WERI-Rb-1 (cell line): ENCODE results near the gene RIC8A.
"Not testable (repeated sequence)": the region's sequence is repeated elsewhere in the genome, so short reads cannot be mapped to it uniquely, and the experiment has no call there.

Experiments
- DNase-seq: peaks from one replicate; pipeline ENCODE4 v3.0.0-alpha.2; 2020
- H3K27ac ChIP-seq: fragments of 250-450 bp; sonication (Bioruptor Pico); 2 replicates; pipeline ENCODE4 v1.5.1; 2020; ENCODE audit warnings: mild to moderate bottlenecking, moderate library complexity
- H3K27me3 ChIP-seq: fragments of 250-450 bp; sonication (Bioruptor Pico); 2 replicates; pipeline ENCODE4 v1.5.1; 2021; ENCODE audit warnings: mild to moderate bottlenecking, low read depth, moderate library complexity; ENCODE audit not compliant: insufficient read depth, severe bottlenecking
- H3K36me3 ChIP-seq: fragments of 250-450 bp; sonication (Bioruptor Pico); 2 replicates; pipeline ENCODE4 v1.5.1; 2020; ENCODE audit warnings: mild to moderate bottlenecking, moderate library complexity
- H3K4me3 ChIP-seq: 2 replicates; pipeline ENCODE4 v1.5.1; 2011; ENCODE audit warnings: low read depth, mild to moderate bottlenecking, control low read depth, low read length
- H3K9me3 ChIP-seq: fragments of 250-450 bp; sonication (Bioruptor Pico); 2 replicates; pipeline ENCODE4 v1.5.1; 2021; ENCODE audit warnings: mild to moderate bottlenecking, moderate library complexity; ENCODE audit not compliant: severe bottlenecking
- TF ChIP-seq, protein P1 (sequence below): IDR thresholded peaks from 2 replicates; pipeline ENCODE4 v1.5.1; 2011; ENCODE audit warnings: low read depth, mild to moderate bottlenecking, control low read depth, inconsistent platforms, low read length

The RIC8A gene

GRCh38 chr11:207208-207862 is at the start of gene RIC8A, which contains the start of gene BET1L:
RIC8A (plus strand) TSS chr11:207708; CDS start chr11:208855, 1,147 bp downstream.
BET1L (minus strand) TSS chr11:207399; CDS start chr11:207321, 78 bp downstream.
- H3K9me3 ChIP-seq, result no peaks in the 10 kb centered on the region
- DNase-seq, result peak; percentile 98
- peak within 1 kb of the TSS; percentile 78 for H3K4me3 ChIP-seq
- peak within 1 kb of the TSS; percentile 92 for H3K27ac ChIP-seq
- peaks cover 45% of the 10 kb centered on the region for H3K36me3 ChIP-seq
- no peaks in the 10 kb centered on the region for H3K27me3 ChIP-seq
- TF ChIP-seq, protein P1, sequence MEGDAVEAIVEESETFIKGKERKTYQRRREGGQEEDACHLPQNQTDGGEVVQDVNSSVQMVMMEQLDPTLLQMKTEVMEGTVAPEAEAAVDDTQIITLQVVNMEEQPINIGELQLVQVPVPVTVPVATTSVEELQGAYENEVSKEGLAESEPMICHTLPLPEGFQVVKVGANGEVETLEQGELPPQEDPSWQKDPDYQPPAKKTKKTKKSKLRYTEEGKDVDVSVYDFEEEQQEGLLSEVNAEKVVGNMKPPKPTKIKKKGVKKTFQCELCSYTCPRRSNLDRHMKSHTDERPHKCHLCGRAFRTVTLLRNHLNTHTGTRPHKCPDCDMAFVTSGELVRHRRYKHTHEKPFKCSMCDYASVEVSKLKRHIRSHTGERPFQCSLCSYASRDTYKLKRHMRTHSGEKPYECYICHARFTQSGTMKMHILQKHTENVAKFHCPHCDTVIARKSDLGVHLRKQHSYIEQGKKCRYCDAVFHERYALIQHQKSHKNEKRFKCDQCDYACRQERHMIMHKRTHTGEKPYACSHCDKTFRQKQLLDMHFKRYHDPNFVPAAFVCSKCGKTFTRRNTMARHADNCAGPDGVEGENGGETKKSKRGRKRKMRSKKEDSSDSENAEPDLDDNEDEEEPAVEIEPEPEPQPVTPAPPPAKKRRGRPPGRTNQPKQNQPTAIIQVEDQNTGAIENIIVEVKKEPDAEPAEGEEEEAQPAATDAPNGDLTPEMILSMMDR, result no peak

DNA sequence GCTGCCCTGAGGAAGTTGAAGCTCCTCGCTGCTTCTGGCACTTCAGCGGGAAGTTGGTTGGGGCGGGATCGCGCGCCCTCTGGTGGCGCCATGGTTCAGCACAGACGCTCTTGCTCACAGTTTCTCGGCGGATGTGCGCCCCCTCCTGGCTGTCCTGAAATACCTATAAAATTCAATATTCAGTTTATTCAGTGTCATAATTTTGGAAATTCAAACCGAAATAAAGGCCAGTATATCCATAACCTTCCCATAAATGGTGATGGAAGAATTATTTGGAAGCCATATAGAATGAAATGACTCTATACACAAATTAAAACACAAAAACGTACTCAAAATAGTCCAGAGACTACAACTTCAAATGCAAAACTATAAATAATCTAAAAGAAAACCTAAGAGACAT is 27.3 kb upstream of the RIC8A start:
- not testable (repeated sequence) for H3K9me3 ChIP-seq, H3K27ac ChIP-seq, H3K36me3 ChIP-seq, H3K4me3 ChIP-seq, H3K27me3 ChIP-seq, DNase-seq

DNA sequence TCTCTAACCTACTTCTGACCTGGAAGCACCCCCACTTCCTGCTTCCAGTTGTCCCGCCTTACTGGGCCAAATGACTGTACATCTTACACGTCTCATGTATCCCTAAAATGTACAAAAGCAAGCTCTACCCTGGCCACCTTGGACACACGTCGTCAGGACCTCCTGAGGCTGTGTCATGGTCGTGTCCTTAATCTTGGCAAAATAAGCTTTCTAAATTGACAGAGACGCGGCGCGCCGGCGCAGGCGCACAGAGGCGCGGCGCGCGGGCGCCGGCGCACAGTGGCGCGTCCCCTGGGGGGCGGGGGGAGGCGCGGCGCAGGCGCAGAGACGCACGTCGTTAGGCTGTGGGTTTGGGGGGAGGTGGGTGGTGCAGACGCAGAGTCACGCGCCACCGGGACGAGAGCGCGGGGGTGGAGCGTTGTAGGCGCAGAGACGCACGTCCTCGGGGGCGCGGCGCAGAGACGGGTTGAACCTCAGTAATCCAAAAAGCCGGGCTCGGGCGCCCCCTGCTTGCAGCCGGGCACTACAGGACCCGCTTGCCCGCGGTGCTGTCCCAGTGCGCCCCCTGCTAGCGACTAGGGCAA is 18.2 kb upstream of the RIC8A start:
- H3K36me3 ChIP-seq, H3K27me3 ChIP-seq, H3K4me3 ChIP-seq, H3K9me3 ChIP-seq, DNase-seq, H3K27ac ChIP-seq: not testable (repeated sequence)

DNA sequence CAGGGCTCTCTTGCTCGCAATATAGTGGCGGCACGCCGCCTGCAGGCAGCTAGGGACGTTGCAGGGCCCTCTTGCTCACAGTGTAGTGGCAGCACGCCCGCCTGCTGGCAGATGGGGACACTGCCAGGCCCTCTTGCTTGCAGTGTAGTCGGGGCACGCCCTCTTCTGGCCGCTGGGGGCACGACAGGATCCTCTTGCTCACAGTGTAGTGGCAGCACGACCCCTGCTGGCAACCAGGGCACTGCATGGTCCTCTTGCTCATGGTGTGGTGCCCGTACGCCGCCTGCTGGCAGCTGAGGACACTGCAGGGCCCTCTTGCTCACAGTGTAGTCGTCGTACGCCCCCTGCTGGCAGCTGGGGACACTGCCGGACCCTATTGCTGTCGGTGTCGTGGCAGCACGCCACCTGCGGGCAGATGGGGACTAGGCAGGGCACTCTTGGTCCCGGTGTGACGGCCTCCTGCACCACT is 17.6 kb upstream of the RIC8A start:
- H3K27me3 ChIP-seq, H3K27ac ChIP-seq, H3K36me3 ChIP-seq, H3K9me3 ChIP-seq, H3K4me3 ChIP-seq, DNase-seq: not testable (repeated sequence)

DNA sequence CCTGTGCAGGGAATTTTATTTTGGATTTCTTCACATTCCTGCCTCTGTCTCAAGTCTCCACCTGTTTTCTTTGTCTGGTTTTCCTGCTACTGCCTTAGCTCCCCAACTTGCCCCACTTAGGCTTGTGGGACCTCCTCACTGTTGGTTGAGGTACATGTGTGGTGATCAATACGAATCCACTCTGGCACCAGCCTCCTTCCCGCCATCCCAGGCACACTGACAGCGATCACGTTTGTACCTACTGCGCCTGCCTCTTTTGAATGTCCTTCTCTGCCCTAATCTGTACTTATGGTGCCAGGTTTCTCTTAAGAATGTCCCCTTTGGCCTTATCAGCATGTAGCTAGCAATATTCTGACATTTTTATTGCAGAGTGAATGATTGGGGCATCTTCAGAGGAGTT is 17.0 kb upstream of the RIC8A start:
- not testable (repeated sequence) for H3K4me3 ChIP-seq, H3K27ac ChIP-seq, DNase-seq, H3K9me3 ChIP-seq, H3K27me3 ChIP-seq, H3K36me3 ChIP-seq

DNA sequence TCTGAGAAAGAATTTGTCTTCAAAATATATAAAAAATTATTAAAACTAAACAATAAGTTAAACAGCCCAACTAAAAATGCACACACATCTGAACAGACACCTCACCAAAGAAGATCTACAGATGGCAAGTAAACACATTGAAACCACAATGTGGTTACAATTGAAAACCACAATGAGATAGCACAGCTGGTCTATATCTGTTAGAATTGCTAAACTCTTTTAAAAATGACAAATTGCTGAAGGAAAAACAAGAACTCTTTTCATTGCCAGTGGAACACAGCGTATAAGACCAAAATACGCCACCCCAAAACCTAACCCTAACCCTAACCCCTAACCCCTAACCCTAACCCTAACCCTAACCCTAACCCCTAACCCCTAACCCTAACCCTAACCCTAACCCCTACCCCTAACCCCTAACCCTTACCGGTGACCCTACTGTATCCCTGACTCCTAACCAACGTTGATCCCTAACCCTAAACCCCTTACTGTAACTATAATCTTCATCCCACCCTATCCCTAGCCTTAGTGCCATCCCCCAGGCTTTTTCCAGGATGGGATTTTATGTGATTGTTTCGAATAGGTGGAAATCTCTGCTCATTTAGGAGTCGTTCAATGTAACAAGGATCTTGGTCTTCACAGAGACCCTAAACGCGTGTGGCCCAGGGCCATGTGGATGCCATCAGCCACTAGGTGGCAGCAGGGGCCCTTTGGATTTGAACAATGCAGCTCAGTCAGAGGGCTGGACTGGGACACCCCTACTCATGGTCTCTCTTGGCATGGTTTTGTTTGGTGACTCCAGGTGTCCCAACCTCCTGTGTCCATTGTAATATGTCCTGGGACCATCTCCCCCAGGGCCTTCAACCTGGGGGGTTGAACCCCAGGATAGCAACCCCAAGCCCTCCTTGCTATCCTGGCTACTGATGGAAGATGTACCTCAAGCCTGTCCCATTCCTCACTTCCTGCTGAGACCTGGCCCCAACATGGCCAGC is 15.7 kb upstream of the RIC8A start:
- H3K9me3 ChIP-seq, H3K36me3 ChIP-seq, H3K27me3 ChIP-seq, H3K4me3 ChIP-seq: not testable (repeated sequence)
- 0 out of 2 replicates have a peak overlapping the region, but pooled peaks have one; percentile 48 for H3K27ac ChIP-seq
- DNase-seq, result peak; percentile 48

DNA sequence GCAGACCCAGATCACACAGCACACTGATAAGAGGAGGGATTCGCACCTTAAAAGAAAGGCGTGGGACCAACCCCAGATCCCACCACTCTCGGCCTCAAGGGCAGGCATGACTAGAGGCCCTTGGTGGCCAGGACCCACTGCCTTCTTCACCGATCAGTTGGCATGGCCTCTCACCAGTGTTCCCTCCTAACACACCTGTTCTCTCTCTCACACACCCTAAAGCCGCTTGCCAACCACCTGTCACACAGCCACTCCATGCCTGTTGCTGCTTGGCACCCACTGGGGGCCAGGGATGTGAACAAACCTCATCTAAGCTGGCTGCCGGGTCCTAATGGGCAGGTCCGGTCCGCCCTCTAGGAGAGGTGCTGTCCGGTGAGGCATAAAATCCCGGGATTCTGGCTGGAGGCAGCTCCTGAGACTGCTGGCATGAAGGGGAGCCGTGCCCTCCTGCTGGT is 14.8 kb upstream of the RIC8A start, which contains the start of gene SCGB1C1:
Gene SCGB1C1 (plus strand): TSS at position 405 of the 455 bp plus-strand sequence. CDS start 22 bp downstream, at position 427.
- not testable (repeated sequence) for H3K27me3 ChIP-seq, H3K4me3 ChIP-seq, DNase-seq, H3K9me3 ChIP-seq, H3K36me3 ChIP-seq
- H3K27ac ChIP-seq, result 0 out of 2 replicates have a peak within 1 kb of the TSS, but pooled peaks have one; percentile 48

- not testable (repeated sequence) for H3K36me3 ChIP-seq, H3K4me3 ChIP-seq, DNase-seq, H3K9me3 ChIP-seq, H3K27me3 ChIP-seq, H3K27ac ChIP-seq
These were observed 14.0 kb upstream of the RIC8A start for GRCh38 chr11:193481-193880.
